ENCODE data around the gene RAB14.

DNA sequence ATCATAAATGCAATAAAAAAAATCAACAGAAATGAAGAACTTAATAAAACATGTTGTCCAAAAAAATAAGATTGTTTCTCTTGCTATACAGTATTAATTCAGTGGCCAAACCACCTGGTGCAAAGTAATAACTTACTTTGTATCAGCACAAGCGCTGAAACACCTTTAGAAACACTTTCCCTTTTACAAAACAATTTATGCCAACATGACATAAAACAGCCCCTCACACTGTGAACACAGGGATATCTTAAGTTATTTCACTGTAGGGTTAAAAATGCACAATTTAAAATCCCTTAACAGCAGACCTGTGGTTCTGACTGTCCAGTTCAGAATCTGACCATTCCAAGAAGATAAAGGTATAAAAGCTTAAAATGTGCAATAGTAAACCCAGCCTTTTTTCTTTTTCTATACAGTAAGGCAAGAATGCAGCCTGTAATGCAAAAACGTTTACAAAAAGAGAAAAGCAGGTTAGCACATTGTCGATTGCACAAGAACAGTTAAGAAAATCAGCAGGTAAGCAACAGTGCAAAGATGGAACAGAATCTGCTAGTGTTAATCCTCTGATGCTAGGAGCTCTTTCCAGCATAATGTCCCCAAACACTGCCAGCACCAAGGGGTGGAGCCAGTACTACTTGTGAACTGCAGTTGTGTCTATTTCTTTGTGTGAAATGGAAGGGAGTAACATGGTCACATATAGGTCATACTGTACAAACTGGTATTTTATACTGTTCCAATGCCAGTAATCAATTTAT, 21.6 kb downstream of the RAB14 start:
- TF ChIP-seq SUZ12 (IDR thresholded peaks at IDR 0.05; ENCODE audit: extremely low read depth, insufficient read depth, insufficient read length): no peak
- no peak for TF ChIP-seq YY1 (IDR thresholded peaks at IDR 0.05; ENCODE audit: insufficient read depth, insufficient read length)
- TF ChIP-seq ZNF274 (IDR thresholded peaks at IDR 0.05; ENCODE audit: low read depth, low read length): no peak

All from NT2/D1 (cell line).